Gastroesophageal sphincter (tissue), 4 donors: ENCODE results near the gene KDM5C. TPM values are rescaled to one million over a fixed set of nuclear protein-coding genes. Genes with fewer than 3 reads are reported as not detected.

Experiments used
- ATAC-seq: fragments of 150-250 bp; one replicate; pipeline ENCODE4 v1.9.1; 2016; ENCODE audit warnings: mild to moderate bottlenecking, moderate library complexity
- H3K27ac ChIP-seq, 4 donors: fragments of 200-600 bp; sonication (generic) in 3 of 4; 1 replicate in 3 of 4; 2 replicates in 1 of 4; pipeline ENCODE4 v1.5.1; 2016 to 2019
- H3K27me3 ChIP-seq: fragments of 200-600 bp; sonication (generic); one replicate; pipeline ENCODE4 v1.5.1; 2019
- H3K36me3 ChIP-seq, 2 donors: fragments of 200-600 bp; sonication (generic); one replicate each; pipeline ENCODE4 v1.5.1; 2019; ENCODE audit warnings: control low read depth in 1 of 2
- H3K4me1 ChIP-seq, 3 donors: fragments of 200-600 bp; sonication (generic); 1 replicate in 2 of 3; 2 replicates in 1 of 3; pipeline ENCODE4 v1.5.1; 2016 to 2019; ENCODE audit warnings: control low read depth in 2 of 3
- H3K4me3 ChIP-seq, 2 donors: fragments of 200-600 bp; sonication (generic); one replicate each; pipeline ENCODE4 v1.5.1; 2019; ENCODE audit warnings: mild to moderate bottlenecking in 1 of 2, moderate library complexity in 1 of 2
- H3K9me3 ChIP-seq, 3 donors: fragments of 200-600 bp; sonication (generic); one replicate each; pipeline ENCODE4 v1.5.1; 2017 to 2019; ENCODE audit warnings: control low read depth in 2 of 3
- CTCF ChIP-seq, 4 experiments: fragments of 200-600 bp in 2 of 4; fragments of 450-650 bp in 2 of 4; sonication (generic) in 1 of 4; IDR thresholded peaks; one replicate each; pipeline ENCODE4 v1.5.1; 2017 to 2019; ENCODE audit warnings: antibody characterized with exemption in 4 of 4, mild to moderate bottlenecking in 2 of 4, moderate library complexity in 2 of 4
- EP300 ChIP-seq: sonication (generic); formaldehyde crosslinking; IDR thresholded peaks from one replicate; pipeline ENCODE4 v1.6.1; 2017; ENCODE audit warnings: antibody characterized with exemption, mild to moderate bottlenecking
- POLR2A ChIP-seq, 2 donors: fragments of 450-650 bp; IDR thresholded peaks; one replicate each; pipeline ENCODE4 v1.6.1; 2017; ENCODE audit warnings: antibody characterized with exemption in 2 of 2, mild to moderate bottlenecking in 2 of 2, moderate library complexity in 1 of 2
- POLR2AphosphoS5 ChIP-seq: sonication (generic); formaldehyde crosslinking; IDR thresholded peaks from one replicate; pipeline ENCODE4 v1.6.1; 2017; ENCODE audit warnings: antibody characterized with exemption
- WGBS, 2 donors: methylation state at CpG; one replicate each; pipeline ENCODE4 v1.1.5; 2018; ENCODE audit warnings: low coverage in 1 of 2; 5-methylcytosine and 5-hydroxymethylcytosine counted together
- total RNA-seq, 4 donors: library from RNA; depleted of rRNA; stranded (reverse); fragments of >200 nt; gene quantifications; one replicate each; pipeline ENCODE4 v1.1.0, GENCODE V29; 2016

KDM5C gene
- total RNA-seq, 4 donors from 2014 or later: 60.2 to 120 (median 79.7) TPM

GRCh38 chrX:53251307-53251706, 26.3 kb upstream of the KDM5C start:
- Histone ChIP-seq H3K36me3 (peaks cover 0 to 55% of the 10 kb centered on the region in 2 donors), H3K4me3 (no peak overlapping the region), H3K9me3 (no peaks in the 10 kb centered on the region), H3K27me3 (no peaks in the 10 kb centered on the region), H3K27ac (no peak overlapping the region), H3K4me1 (no peaks in the 10 kb centered on the region)
- 50% methylated on average over 1 of the region's 2 CpGs for WGBS, 2 donors
- TF ChIP-seq EP300 (no peak), POLR2A (IDR thresholded peaks at IDR 0.05) (no peak), CTCF (IDR thresholded peaks at IDR 0.05) (no peak), POLR2AphosphoS5 (no peak)
- ATAC-seq: no peak

- no CpG with 5 or more reads among the region's 19 CpGs for WGBS, 2 donors
- TF ChIP-seq POLR2AphosphoS5 (no peak), EP300 (no peak), CTCF (IDR thresholded peaks at IDR 0.05) (no peak), POLR2A (IDR thresholded peaks at IDR 0.05) (no peak)
- Histone ChIP-seq H3K4me1 (no peaks in the 10 kb centered on the region), H3K4me3 (no peak overlapping the region), H3K9me3 (no peaks in the 10 kb centered on the region), H3K27ac (no peak overlapping the region), H3K36me3 (peaks cover 0 to 59% of the 10 kb centered on the region in 2 donors), H3K27me3 (no peaks in the 10 kb centered on the region)
- ATAC-seq: no peak
Measured at GRCh38 chrX:53250556-53250955, 25.5 kb upstream of the KDM5C start.

- H3K36me3 ChIP-seq: peaks cover 0 to 57% of the 10 kb centered on the region in 2 donors
- H3K9me3 ChIP-seq: no peaks in the 10 kb centered on the region
- no peaks in the 10 kb centered on the region for H3K27me3 ChIP-seq
- no peak overlapping the region for H3K4me3 ChIP-seq
- no peaks in the 10 kb centered on the region for H3K4me1 ChIP-seq
- TF ChIP-seq POLR2AphosphoS5: no peak
- TF ChIP-seq CTCF (IDR thresholded peaks at IDR 0.05): no peak
- TF ChIP-seq POLR2A (IDR thresholded peaks at IDR 0.05): no peak
- no peak for TF ChIP-seq EP300
- no peak overlapping the region for H3K27ac ChIP-seq
- ATAC-seq: no peak
- WGBS, 2 donors: 60% methylated on average over 1 of the region's 1 CpG; no CpG with 5 or more reads in 1 of the 2 donors
Measured at GRCh38 chrX:53249408-53250042, 24.5 kb upstream of the KDM5C start.

GRCh38 chrX:53247928-53248327, 22.9 kb upstream of the KDM5C start:
- 89 to 90% methylated on average over 2 to 3 of the region's 10 CpGs for WGBS, 2 donors
- Histone ChIP-seq H3K27ac (no peak overlapping the region), H3K9me3 (no peaks in the 10 kb centered on the region), H3K27me3 (no peaks in the 10 kb centered on the region), H3K36me3 (peaks cover 0 to 45% of the 10 kb centered on the region in 2 donors), H3K4me3 (no peak overlapping the region), H3K4me1 (no peaks in the 10 kb centered on the region)
- no peak for TF ChIP-seq POLR2A (IDR thresholded peaks at IDR 0.05)
- TF ChIP-seq POLR2AphosphoS5: no peak
- TF ChIP-seq EP300: no peak
- no peak for TF ChIP-seq CTCF (IDR thresholded peaks at IDR 0.05)
- no peak for ATAC-seq

- WGBS, 2 donors: 77% methylated on average over 2 of the region's 2 CpGs; no CpG with 5 or more reads in 1 of the 2 donors
- no peaks in the 10 kb centered on the region for H3K27me3 ChIP-seq
- H3K27ac ChIP-seq: no peak overlapping the region
- H3K9me3 ChIP-seq: no peaks in the 10 kb centered on the region
- no peak overlapping the region for H3K4me3 ChIP-seq
- ATAC-seq: no peak
- TF ChIP-seq EP300 (no peak), POLR2A (IDR thresholded peaks at IDR 0.05) (no peak), CTCF (IDR thresholded peaks at IDR 0.05) (no peak), POLR2AphosphoS5 (no peak)
- no peaks in the 10 kb centered on the region for H3K4me1 ChIP-seq
- peaks cover 0 to 47% of the 10 kb centered on the region in 2 donors for H3K36me3 ChIP-seq
Measured at GRCh38 chrX:53246231-53246630, 21.2 kb upstream of the KDM5C start.
